Cardiac fibroblast (primary cell): Measurements from ENCODE around the gene CLEC17A.

Experiments
- DNase-seq, 2 donors: peaks; one replicate each; pipeline versions ENCODE4 v3.0.0 to v3.0.0-alpha.2; 2010; ENCODE audit warnings: low read depth in 2 of 2
- H3K4me3 ChIP-seq, 2 donors: replicated peaks in 1 of 2; 1 replicate in 1 of 2; 2 replicates in 1 of 2; pipeline ENCODE4 v1.5.1; 2011; ENCODE audit warnings: low read depth in 2 of 2, low read length in 2 of 2, mild to moderate bottlenecking in 2 of 2, moderate library complexity in 1 of 2
- TF ChIP-seq, protein P1 (sequence below): IDR thresholded peaks from one replicate; pipeline ENCODE4 v1.5.1; 2011; ENCODE audit warnings: low read depth, mild to moderate bottlenecking, low read length, inconsistent platforms

Gene CLEC17A

DNA sequence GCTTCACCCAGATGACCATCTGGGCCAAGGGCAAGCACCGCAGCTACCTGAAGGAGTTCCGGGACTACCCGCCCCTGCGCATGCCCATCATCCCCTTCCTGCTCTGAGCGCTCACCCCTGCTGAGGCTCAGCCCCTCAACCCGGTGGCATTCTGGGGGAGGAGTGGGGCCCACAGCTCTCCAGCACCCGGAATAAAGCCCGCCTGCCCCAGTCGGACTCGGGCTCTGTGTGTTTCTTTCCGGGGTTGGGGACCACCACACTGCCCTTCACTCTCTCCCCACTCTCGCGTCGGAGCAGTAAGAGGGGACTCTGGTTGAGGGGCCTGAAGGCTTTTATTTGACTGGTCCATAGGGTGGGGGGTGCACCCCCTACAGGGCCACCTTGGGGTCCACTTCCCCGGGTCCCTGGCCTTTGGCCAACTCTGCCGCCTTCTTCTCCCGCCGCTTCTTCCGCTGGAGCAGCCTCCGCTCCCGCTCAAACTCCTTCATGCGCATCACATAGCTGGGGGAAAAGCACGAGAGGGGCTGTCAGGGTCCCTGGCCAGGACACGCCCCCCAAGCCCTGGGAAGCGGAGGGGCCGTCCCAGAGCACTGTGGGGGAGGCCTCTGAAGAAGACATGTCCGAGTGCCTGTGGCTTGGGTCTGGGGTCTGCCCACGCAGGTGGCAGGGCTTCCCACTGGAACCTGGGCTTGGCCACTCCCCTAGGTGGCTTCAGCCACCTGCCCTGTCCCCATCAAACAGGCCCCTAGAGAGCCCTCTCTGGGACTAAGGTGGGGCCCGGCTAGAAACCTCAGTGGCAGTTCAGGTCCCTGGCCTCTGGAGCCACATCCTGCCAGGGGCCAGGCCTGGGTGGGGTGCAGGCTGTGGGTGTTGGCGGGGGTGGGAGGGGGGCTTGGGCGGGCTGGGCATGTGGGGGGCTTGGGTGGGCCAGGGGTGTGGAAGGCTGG is 16.8 kb upstream of the CLEC17A start:
- H3K4me3 ChIP-seq: no peak overlapping the region
- TF ChIP-seq, protein P1, sequence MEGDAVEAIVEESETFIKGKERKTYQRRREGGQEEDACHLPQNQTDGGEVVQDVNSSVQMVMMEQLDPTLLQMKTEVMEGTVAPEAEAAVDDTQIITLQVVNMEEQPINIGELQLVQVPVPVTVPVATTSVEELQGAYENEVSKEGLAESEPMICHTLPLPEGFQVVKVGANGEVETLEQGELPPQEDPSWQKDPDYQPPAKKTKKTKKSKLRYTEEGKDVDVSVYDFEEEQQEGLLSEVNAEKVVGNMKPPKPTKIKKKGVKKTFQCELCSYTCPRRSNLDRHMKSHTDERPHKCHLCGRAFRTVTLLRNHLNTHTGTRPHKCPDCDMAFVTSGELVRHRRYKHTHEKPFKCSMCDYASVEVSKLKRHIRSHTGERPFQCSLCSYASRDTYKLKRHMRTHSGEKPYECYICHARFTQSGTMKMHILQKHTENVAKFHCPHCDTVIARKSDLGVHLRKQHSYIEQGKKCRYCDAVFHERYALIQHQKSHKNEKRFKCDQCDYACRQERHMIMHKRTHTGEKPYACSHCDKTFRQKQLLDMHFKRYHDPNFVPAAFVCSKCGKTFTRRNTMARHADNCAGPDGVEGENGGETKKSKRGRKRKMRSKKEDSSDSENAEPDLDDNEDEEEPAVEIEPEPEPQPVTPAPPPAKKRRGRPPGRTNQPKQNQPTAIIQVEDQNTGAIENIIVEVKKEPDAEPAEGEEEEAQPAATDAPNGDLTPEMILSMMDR: no peak
- no peak for DNase-seq

DNA sequence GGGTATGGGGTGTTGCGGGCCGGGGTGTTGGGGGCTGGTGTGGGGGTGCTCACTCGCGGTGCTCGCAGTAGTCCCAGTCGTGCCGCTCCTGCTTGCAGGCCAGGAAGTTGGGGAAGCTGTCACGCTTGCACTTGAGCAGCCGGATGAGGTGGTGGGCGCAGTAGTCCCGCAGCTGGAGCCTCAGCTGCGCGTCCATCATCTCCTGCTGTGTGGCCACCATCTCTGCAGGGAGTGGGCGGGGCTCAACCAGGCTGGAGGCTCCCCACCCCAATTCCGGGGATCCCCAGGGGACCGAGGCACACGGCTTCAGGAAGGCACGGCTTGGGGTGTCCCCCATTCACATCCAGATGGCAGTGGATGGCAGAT is 16.2 kb upstream of the CLEC17A start:
- DNase-seq: no peak
- no peak overlapping the region for H3K4me3 ChIP-seq
- TF ChIP-seq, protein P1: no peak

DNA sequence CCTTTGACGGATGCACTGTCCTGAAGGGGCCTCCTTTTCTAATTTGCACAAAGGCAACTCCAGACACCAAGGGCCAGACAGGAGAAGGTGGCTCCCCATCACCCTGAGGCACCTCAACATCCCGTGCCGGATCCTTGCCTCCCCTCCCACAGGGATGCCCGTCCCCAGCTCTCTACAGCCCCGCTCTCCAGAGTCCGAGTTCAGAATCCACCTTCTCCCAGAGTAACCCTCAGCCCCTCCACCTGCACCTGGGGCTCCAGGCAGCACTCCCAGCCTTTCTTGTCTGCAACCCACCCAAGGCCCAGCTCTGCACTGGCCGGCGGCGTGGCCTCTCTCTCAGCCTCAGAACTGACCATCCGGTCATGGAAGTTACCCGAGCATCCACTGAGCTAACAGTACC is 15.8 kb upstream of the CLEC17A start:
- DNase-seq: no peak
- H3K4me3 ChIP-seq: no peak overlapping the region
- TF ChIP-seq, protein P1: no peak

DNA sequence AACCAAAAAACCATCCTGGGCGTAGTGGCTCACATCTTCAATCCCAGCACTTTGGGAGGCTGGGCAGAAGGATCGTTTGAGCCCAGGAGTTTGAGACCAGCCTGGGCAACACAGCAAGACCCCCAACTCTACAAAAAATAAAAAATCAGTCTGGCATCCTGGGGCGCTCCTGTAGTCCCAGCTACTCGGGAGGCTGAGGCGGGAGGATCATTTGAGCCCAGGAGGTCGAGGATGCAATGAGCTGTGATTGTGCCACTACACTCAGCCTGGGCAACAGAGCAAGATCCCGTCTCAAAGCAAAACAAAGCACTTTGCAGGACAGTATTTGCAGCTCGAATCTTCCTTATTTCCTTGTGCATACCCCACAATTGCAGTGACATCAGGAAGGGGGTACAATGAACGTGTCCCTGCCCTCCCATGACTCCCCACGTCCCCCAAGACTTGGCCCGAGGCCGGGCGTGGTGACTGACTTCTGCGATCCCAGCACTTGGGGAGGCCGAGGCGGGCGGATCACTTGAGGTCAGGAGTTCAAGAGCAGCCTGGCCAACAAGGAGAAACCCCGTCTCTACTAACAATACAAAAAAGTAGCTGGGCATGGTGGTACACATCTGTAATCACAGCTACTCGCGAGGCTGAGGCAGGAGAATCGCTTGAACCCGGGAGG is 11.9 kb upstream of the CLEC17A start:
- no peak for DNase-seq
- H3K4me3 ChIP-seq: peak overlapping the region; percentile 79 to 98
- TF ChIP-seq, protein P1: no peak

DNA sequence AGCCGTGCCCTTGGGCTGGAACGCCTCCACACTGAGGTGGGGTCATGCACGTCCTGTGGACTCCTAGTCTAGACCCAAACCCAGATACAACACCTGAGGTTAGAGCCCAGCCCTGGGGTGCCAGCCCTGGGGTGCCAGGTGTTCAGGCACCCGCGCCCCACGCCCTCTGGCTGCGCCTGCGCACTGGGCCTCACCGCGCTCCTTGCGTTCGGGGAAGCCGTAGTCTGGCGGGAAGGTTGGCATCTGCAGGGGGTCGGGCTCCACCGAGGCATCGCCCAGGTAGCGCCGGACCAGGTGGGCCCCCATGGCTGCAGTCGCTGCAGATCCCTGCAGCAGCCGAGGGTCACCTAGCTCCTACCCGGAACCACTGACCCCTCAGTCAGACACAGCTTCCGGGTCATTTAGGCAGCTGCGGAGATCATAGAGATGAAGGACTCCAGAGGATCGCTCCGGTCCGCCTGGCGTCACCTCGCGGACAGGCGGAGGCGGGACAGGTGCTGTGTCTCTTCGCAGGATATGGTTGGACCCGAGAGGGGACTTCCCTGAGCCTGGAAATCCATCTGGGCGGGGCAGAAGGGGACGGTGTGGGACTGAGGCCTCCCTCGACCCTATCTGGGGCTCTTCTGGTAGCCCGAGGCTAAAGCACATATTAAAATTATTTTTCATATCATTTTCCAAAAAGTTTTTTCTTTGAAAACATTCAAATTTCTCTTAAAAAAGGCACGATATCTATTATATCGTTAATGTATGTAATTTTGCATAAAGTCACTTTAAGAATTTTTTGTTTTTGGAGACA is 11.0 kb upstream of the CLEC17A start, which contains the start of gene NDUFB7:
Gene NDUFB7 (minus strand): TSS at position 372 of the 796 bp plus-strand sequence. CDS start 66 bp downstream, at position 306.
- peak; percentile 96 for DNase-seq
- TF ChIP-seq, protein P1: peak; percentile 52
- peak within 1 kb of the TSS; percentile 79 to 98 for H3K4me3 ChIP-seq

DNA sequence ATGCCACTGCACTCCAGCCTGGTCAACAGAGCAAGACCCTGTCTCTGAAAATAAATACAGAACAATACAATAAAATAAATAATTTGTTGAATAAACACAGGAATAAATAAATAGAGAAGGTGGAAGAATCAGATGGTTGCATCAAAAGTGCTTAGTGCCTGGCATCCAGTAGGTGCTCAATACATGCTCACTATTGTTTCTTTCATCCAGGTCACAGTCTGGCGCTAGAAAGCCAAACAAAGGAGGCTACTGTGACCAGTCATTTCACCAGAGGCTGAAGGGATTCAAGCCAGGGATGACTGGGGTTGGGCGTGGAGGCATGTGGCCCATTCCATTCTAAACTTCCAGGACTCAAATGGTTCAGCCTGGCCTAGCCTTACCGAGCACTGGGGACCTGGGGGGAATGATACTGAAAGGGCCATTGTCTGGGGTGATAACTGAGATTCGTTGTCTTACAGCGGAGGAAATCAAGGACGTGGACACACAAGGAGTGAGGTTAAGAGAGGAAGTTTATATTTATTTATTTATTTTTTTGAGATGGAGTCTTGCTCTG is 7.4 kb upstream of the CLEC17A start:
- DNase-seq: no peak
- no peak overlapping the region for H3K4me3 ChIP-seq
- TF ChIP-seq, protein P1: no peak
